GM23338 (cell line): ENCODE data around the gene GJA3. TPM values are rescaled to one million over a fixed set of nuclear protein-coding genes. Genes with fewer than 3 reads are reported as not detected.

Source experiments
- ATAC-seq: fragments of 200-7000 bp; cut with Tn5 transposase; 3 replicates; pipeline ENCODE4 v1.9.1; 2020
- DNase-seq: peaks from one replicate; pipeline ENCODE4 v3.0.0-alpha.2; 2015; ENCODE audit warnings: low spot score
- H2AFZ ChIP-seq: fragments of 200-600 bp; sonication (generic); 2 replicates; pipeline ENCODE4 v1.8.0; 2016; ENCODE audit warnings: antibody characterized with exemption, mild to moderate bottlenecking, moderate library complexity
- H3F3A ChIP-seq: fragments of 200-600 bp; sonication (generic); replicated peaks from 2 replicates; pipeline ENCODE4 v1.8.0; 2017; ENCODE audit warnings: antibody characterized with exemption, mixed run types, low read depth
- H3K27ac ChIP-seq: fragments of 200-600 bp; sonication (generic); 2 replicates; pipeline ENCODE4 v1.6.1; 2016; ENCODE audit warnings: low read depth
- H3K27me3 ChIP-seq: fragments of 200-600 bp; sonication (generic); 2 replicates; pipeline ENCODE4 v1.8.0; 2016; ENCODE audit warnings: mild to moderate bottlenecking, mixed run types, moderate library complexity; ENCODE audit not compliant: insufficient read depth
- H3K36me3 ChIP-seq: fragments of 200-600 bp; sonication (generic); 2 replicates; pipeline ENCODE4 v1.8.0; 2016; ENCODE audit warnings: mild to moderate bottlenecking; ENCODE audit not compliant: insufficient read depth
- H3K4me1 ChIP-seq: fragments of 200-600 bp; sonication (generic); 2 replicates; pipeline ENCODE4 v1.8.0; 2016; ENCODE audit warnings: mild to moderate bottlenecking, moderate library complexity; ENCODE audit not compliant: insufficient read depth
- H3K4me2 ChIP-seq: fragments of 200-600 bp; sonication (generic); 2 replicates; pipeline ENCODE4 v1.7.1; 2017; ENCODE audit warnings: mixed run types
- H3K4me3 ChIP-seq: fragments of 200-600 bp; sonication (generic); 2 replicates; pipeline ENCODE4 v1.6.1; 2016; ENCODE audit warnings: mixed run types
- H3K79me2 ChIP-seq: fragments of 200-600 bp; sonication (generic); replicated peaks from 2 replicates; pipeline ENCODE4 v1.8.0; 2017; ENCODE audit warnings: mild to moderate bottlenecking; ENCODE audit not compliant: insufficient read depth
- H3K9me2 ChIP-seq: fragments of 200-600 bp; sonication (generic); 2 replicates; pipeline ENCODE4 v1.8.0; 2017; ENCODE audit not compliant: insufficient read depth
- H4K20me1 ChIP-seq: fragments of 200-600 bp; sonication (generic); replicated peaks from 2 replicates; pipeline ENCODE4 v1.8.0; 2017; ENCODE audit warnings: mild to moderate bottlenecking; ENCODE audit not compliant: insufficient read depth
- H3K27ac Mint-ChIP-seq: 2 replicates; pipeline ENCODE4 v1.8.0; 2020; ENCODE audit warnings: inconsistent platforms, mild to moderate bottlenecking, moderate library complexity, mixed read lengths
- H3K27me3 Mint-ChIP-seq: 3 replicates; pipeline ENCODE4 v1.8.0; 2022; ENCODE audit warnings: low read depth, mild to moderate bottlenecking, moderate library complexity, mixed read lengths, inconsistent platforms; ENCODE audit not compliant: insufficient read depth, poor library complexity
- H3K36me3 Mint-ChIP-seq: 3 replicates; pipeline ENCODE4 v1.8.0; 2021; ENCODE audit warnings: low read depth, mild to moderate bottlenecking, inconsistent platforms, moderate library complexity, mixed read lengths
- H3K4me1 Mint-ChIP-seq: 3 replicates; pipeline ENCODE4 v1.8.0; 2020; ENCODE audit warnings: mild to moderate bottlenecking, inconsistent platforms, mixed read lengths
- H3K4me3 Mint-ChIP-seq: 3 replicates; pipeline ENCODE4 v1.8.0; 2021; ENCODE audit warnings: moderate library complexity, mild to moderate bottlenecking, inconsistent platforms, mixed read lengths
- H3K9me3 Mint-ChIP-seq: 3 replicates; pipeline ENCODE4 v1.8.0; 2020; ENCODE audit warnings: moderate library complexity, mild to moderate bottlenecking, inconsistent platforms, mixed read lengths
- EZH2 ChIP-seq: fragments of 200-600 bp; sonication (generic); IDR thresholded peaks from one replicate; pipeline ENCODE4 v1.8.0; 2017; ENCODE audit warnings: antibody characterized with exemption, mild to moderate bottlenecking, low read depth; ENCODE audit not compliant: unreplicated experiment
- EZH2phosphoT487 ChIP-seq: fragments of 200-600 bp; sonication (generic); IDR thresholded peaks from one replicate; pipeline ENCODE4 v1.8.1; 2018; ENCODE audit warnings: antibody characterized with exemption; ENCODE audit not compliant: unreplicated experiment
- NANOG ChIP-seq: IDR thresholded peaks from 2 replicates; pipeline ENCODE4 v1.6.1; 2016; ENCODE audit warnings: antibody characterized with exemption, borderline replicate concordance
- STAT1 ChIP-seq: IDR thresholded peaks from one replicate; pipeline ENCODE4 v1.6.1; 2016; ENCODE audit warnings: antibody characterized with exemption; ENCODE audit not compliant: unreplicated experiment
- polyA plus RNA-seq: library from polyadenylated mRNA; unstranded; fragments of >200 nt; fragmentation: Nextera tagmentation; extraction: Ambion mirVana; gene quantifications from 2 replicates; pipeline ENCODE4 v1.2.1, GENCODE V29; 2016
- total RNA-seq: library from RNA; depleted of rRNA; stranded (reverse); fragments of >200 nt; shearing (Covaris generic); gene quantifications from 2 replicates; pipeline ENCODE4 v1.2.3, GENCODE V29; 2014
- TF ChIP-seq, protein P1 (sequence below): IDR thresholded peaks from one replicate; pipeline ENCODE4 v1.6.1; 2018; ENCODE audit warnings: antibody characterized with exemption; ENCODE audit not compliant: unreplicated experiment
- TF ChIP-seq, protein P2 (sequence below): fragments of 250-450 bp; sonication (Bioruptor Pico); IDR thresholded peaks from 2 replicates; pipeline ENCODE4 v1.5.0; 2020; ENCODE audit warnings: mild to moderate bottlenecking, moderate library complexity

GJA3 gene
- total and polyA plus RNA-seq, 2 experiments from 2014 or later = 0.17 to 0.23 TPM

DNA sequence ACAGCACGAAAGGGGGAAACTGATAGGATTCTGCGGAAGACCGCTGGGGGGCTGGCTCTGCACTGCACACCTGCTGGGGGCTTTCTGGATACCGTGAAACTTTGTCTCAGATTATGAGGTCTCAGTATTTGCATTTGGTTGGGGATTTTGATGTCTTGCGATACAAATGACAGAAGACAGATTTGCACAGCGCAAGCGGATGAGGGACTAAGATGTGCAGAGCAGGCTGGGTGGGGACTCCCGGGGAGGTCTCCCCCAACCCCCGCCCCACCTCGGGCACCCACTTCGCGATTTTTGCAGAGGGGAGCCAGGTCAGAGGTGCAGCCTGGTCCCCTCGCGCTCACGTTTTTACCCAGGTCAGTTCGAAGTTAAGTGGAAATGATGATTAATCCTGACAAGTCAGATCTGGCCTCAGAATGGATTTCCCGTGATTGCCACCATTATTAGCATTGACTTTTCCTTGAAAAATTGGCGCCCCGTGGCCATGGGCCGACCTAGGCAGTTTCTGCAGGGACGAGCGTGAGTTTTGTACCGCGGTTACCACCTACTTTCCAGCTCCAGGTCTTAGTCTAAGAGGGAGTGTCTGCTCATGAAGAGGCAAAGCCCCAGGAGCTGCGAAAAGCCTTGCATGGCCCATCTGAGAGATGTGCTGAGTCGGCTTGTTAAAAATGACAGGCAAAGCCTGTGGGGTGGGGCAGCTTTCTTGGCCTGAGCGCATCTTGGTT is 33.2 kb upstream of the GJA3 start:
- Mint-ChIP-seq H3K27ac (no peak overlapping the region), H3K9me3 (no peaks in the 10 kb centered on the region), H3K4me1 (peaks cover 18% of the 10 kb centered on the region), H3K4me3 (peak overlapping the region; percentile 71), H3K27me3 (peaks cover 78% of the 10 kb centered on the region), H3K36me3 (no peaks in the 10 kb centered on the region)
- ATAC-seq (no peak; the same call in 1 of the 3 replicates), DNase-seq (peak; percentile 52)
- Histone ChIP-seq H3K4me3 (peak overlapping the region; percentile 69), H3F3A (peaks cover 11% of the 10 kb centered on the region; the same call in 1 of the 2 replicates), H3K4me2 (peak overlapping the region; percentile 96), H3K4me1 (peaks cover 19% of the 10 kb centered on the region), H3K27ac (no peak overlapping the region), H3K79me2 (no peaks in the 10 kb centered on the region), H3K27me3 (peaks cover 90% of the 10 kb centered on the region), H3K36me3 (no peaks in the 10 kb centered on the region; the same call in 1 of the 2 replicates), H2AFZ (peak overlapping the region; percentile 95; the same call in 1 of the 2 replicates), H3K9me2 (no peaks in the 10 kb centered on the region), H4K20me1 (peaks cover 18% of the 10 kb centered on the region)
- TF ChIP-seq EZH2 = peak; percentile 60
- TF ChIP-seq NANOG = no peak
- TF ChIP-seq, protein P1, sequence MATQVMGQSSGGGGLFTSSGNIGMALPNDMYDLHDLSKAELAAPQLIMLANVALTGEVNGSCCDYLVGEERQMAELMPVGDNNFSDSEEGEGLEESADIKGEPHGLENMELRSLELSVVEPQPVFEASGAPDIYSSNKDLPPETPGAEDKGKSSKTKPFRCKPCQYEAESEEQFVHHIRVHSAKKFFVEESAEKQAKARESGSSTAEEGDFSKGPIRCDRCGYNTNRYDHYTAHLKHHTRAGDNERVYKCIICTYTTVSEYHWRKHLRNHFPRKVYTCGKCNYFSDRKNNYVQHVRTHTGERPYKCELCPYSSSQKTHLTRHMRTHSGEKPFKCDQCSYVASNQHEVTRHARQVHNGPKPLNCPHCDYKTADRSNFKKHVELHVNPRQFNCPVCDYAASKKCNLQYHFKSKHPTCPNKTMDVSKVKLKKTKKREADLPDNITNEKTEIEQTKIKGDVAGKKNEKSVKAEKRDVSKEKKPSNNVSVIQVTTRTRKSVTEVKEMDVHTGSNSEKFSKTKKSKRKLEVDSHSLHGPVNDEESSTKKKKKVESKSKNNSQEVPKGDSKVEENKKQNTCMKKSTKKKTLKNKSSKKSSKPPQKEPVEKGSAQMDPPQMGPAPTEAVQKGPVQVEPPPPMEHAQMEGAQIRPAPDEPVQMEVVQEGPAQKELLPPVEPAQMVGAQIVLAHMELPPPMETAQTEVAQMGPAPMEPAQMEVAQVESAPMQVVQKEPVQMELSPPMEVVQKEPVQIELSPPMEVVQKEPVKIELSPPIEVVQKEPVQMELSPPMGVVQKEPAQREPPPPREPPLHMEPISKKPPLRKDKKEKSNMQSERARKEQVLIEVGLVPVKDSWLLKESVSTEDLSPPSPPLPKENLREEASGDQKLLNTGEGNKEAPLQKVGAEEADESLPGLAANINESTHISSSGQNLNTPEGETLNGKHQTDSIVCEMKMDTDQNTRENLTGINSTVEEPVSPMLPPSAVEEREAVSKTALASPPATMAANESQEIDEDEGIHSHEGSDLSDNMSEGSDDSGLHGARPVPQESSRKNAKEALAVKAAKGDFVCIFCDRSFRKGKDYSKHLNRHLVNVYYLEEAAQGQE = no peak
- no peak for TF ChIP-seq STAT1
- no peak for TF ChIP-seq EZH2phosphoT487
- TF ChIP-seq, protein P2, sequence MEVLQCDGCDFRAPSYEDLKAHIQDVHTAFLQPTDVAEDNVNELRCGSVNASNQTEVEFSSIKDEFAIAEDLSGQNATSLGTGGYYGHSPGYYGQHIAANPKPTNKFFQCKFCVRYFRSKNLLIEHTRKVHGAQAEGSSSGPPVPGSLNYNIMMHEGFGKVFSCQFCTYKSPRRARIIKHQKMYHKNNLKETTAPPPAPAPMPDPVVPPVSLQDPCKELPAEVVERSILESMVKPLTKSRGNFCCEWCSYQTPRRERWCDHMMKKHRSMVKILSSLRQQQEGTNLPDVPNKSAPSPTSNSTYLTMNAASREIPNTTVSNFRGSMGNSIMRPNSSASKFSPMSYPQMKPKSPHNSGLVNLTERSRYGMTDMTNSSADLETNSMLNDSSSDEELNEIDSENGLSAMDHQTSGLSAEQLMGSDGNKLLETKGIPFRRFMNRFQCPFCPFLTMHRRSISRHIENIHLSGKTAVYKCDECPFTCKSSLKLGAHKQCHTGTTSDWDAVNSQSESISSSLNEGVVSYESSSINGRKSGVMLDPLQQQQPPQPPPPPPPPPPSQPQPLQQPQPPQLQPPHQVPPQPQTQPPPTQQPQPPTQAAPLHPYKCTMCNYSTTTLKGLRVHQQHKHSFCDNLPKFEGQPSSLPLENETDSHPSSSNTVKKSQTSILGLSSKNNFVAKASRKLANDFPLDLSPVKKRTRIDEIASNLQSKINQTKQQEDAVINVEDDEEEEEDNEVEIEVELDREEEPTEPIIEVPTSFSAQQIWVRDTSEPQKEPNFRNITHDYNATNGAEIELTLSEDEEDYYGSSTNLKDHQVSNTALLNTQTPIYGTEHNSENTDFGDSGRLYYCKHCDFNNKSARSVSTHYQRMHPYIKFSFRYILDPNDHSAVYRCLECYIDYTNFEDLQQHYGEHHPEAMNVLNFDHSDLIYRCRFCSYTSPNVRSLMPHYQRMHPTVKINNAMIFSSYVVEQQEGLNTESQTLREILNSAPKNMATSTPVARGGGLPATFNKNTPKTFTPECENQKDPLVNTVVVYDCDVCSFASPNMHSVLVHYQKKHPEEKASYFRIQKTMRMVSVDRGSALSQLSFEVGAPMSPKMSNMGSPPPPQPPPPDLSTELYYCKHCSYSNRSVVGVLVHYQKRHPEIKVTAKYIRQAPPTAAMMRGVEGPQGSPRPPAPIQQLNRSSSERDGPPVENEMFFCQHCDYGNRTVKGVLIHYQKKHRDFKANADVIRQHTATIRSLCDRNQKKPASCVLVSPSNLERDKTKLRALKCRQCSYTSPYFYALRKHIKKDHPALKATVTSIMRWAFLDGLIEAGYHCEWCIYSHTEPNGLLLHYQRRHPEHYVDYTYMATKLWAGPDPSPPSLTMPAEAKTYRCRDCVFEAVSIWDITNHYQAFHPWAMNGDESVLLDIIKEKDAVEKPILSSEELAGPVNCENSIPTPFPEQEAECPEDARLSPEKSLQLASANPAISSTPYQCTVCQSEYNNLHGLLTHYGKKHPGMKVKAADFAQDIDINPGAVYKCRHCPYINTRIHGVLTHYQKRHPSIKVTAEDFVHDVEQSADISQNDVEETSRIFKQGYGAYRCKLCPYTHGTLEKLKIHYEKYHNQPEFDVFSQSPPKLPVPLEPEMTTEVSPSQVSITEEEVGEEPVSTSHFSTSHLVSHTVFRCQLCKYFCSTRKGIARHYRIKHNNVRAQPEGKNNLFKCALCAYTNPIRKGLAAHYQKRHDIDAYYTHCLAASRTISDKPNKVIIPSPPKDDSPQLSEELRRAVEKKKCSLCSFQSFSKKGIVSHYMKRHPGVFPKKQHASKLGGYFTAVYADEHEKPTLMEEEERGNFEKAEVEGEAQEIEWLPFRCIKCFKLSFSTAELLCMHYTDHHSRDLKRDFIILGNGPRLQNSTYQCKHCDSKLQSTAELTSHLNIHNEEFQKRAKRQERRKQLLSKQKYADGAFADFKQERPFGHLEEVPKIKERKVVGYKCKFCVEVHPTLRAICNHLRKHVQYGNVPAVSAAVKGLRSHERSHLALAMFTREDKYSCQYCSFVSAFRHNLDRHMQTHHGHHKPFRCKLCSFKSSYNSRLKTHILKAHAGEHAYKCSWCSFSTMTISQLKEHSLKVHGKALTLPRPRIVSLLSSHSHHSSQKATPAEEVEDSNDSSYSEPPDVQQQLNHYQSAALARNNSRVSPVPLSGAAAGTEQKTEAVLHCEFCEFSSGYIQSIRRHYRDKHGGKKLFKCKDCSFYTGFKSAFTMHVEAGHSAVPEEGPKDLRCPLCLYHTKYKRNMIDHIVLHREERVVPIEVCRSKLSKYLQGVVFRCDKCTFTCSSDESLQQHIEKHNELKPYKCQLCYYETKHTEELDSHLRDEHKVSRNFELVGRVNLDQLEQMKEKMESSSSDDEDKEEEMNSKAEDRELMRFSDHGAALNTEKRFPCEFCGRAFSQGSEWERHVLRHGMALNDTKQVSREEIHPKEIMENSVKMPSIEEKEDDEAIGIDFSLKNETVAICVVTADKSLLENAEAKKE (CRISPR knock-in tag) = no peak
